ENCODE results near the gene SAP30BP.

The SAP30BP gene

DNA sequence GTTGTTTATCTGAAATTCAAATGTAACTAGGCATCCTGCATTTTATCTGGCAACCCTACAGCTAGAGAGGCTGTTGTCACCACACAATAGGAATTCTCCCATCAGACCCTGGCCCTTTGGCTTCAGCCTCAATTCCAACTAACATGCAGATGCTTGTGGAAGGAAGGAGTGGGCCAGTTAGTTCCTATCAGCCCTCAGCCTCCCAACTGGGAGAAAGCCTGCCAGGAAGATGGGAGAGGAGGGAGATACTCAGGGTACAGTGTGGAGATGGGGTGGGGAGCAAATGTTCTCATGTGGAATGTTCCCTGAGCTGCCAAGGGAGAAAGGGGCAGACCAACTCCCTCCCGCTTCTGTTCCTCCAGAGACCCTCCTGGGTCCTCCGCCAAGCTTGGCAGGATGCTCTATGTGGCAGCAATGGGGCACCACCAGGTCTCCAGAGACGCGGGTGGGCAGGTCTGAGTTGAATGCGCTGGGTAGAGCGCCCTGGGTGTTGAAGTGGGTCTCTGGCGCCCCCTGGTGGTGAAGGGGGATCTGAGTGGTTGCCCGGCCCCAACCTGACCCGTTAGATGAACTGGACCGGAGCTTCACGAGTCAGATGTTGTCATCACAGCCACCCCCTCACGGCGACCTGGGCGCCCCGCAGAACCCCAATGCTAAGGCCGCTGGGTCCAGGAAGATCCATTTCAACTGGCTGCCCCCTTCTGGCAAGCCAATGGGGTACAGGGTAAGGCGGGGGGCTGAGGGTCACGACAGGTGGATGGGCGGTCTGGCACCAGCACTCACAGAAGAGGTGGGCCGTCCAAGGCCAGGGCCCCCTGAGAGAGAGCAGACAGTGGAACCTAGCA, 82.6 kb downstream of the SAP30BP start:
- DNase-seq, result peak; percentile 81 to 97 (median 91)
- intact Hi-C loops (cut with DNase I), result loop anchor here (5.0 kb wide), 1 partner anchor 72 kb away; no protein-coding TSS in a partner anchor

DNA sequence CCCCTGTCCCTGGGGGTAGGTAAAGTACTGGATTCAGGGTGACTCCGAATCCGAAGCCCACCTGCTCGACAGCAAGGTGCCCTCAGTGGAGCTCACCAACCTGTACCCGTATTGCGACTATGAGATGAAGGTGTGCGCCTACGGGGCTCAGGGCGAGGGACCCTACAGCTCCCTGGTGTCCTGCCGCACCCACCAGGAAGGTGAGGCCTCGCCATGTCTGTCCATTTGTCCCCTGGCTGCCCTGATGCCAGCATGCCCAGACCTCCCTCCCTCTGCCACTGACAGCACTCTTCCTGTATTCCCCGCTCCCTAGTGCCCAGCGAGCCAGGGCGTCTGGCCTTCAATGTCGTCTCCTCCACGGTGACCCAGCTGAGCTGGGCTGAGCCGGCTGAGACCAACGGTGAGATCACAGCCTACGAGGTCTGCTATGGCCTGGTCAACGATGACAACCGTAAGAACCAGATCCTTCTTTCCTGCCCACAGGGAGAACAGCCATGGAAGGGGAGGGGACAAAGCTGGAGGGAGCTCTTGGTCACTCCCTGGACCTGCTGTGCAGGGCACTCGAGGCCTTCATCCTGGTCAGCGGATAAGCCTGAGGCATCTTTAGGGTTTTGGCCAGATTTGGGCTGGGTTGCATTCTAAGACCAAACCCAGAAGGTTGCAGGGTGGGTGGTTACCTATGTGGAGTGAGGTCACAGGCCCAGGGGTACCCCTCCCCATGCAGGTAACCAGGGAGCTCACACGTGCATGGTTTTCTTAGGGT, 83.7 kb downstream of the SAP30BP start:
- no peak for DNase-seq
- intact Hi-C loops (cut with DNase I), result loop anchor here (5.0 kb wide), 1 partner anchor 74 kb away; no protein-coding TSS in a partner anchor

DNA sequence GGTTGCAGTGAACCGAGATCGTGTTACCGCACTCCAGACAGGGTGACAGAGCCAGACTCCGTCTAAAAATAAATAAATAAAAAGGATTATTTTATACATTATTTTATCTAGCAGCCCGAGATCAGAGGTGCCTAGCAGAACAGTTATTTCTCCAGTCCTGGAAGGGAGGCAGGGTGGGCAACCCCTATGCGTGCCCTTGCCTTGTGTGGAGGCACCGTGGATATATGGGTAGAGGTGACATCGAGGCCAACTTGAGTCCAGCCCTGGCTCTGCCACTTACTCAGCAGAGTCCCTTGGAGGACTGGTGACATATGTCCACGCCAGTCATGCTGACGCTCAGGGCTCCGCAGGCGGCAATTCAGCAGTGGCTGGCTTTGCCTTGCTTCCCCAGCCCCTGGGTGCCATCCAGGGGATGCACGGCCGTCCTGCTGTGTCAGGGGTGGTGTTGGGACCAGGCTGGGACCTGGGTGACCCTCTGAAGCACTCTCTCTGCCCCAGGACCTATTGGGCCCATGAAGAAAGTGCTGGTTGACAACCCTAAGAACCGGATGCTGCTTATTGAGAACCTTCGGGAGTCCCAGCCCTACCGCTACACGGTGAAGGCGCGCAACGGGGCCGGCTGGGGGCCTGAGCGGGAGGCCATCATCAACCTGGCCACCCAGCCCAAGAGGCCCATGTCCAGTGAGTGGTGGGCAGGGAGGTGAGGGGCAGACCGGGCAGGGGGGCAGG, 84.7 kb downstream of the SAP30BP start:
- DNase-seq, result no peak
- intact Hi-C loops (cut with DNase I), result loop anchor here (5.0 kb wide), 1 partner anchor 75 kb away; no protein-coding TSS in a partner anchor

GRCh38 chr17:75752405-75752709, 85.2 kb downstream of the SAP30BP start:
- no peak for DNase-seq
- intact Hi-C loops (cut with DNase I), result loop anchor here (5.0 kb wide), 1 partner anchor 75 kb away; no protein-coding TSS in a partner anchor

- intact Hi-C loops (cut with DNase I), result loop anchor here (5.0 kb wide), 1 partner anchor 76 kb away; no protein-coding TSS in a partner anchor
Measured at GRCh38 chr17:75752802-75753513, 85.8 kb downstream of the SAP30BP start.

GRCh38 chr17:75753514-75754377, 86.6 kb downstream of the SAP30BP start:
- intact Hi-C loops (cut with DNase I), result loop anchor here (5.0 kb wide), 1 partner anchor 76 kb away; no protein-coding TSS in a partner anchor

More at GRCh38 chr17:75752802-75753513, 85.8 kb downstream of the SAP30BP start:
- DNase-seq, result no peak

DNA sequence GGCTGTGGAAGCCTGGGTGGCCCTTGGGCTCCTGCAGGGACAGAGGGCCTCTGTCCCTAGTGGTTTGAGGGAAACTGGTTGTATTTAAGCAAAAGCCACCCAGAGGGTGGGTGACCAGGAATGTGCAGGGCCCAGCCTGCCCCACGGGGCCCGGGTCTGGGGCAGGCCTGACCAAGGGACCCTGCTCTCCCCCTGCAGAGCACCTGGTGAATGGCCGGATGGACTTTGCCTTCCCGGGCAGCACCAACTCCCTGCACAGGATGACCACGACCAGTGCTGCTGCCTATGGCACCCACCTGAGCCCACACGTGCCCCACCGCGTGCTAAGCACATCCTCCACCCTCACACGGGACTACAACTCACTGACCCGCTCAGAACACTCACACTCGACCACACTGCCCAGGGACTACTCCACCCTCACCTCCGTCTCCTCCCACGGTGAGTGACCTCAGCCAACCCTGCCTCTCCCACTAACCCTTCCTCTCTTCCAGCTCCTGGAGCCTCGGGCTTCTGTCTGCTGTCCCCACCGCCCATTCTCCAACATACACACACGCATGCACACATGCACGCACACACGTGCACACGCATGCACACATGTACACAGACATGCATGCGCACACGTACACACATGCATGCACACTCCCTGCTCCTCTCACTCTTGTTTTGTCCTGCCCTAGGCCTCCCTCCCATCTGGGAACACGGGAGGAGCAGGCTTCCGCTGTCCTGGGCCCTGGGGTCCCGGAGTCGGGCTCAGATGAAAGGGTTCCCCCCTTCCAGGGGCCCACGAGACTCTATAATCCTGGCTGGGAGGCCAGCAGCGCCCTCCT, 87.5 kb downstream of the SAP30BP start:
- no peak for DNase-seq
- intact Hi-C loops (cut with DNase I), result loop anchor here (5.0 kb wide), 1 partner anchor 77 kb away; no protein-coding TSS in a partner anchor

More at GRCh38 chr17:75753514-75754377, 86.6 kb downstream of the SAP30BP start:
- peak; percentile 36 to 89 (median 79) for DNase-seq

GRCh38 chr17:75755205-75755901, 88.2 kb downstream of the SAP30BP start:
- intact Hi-C loops (cut with DNase I), result no loop called here
- no peak for DNase-seq

- intact Hi-C loops (cut with DNase I), result no loop called here
- DNase-seq, result no peak
Measured at GRCh38 chr17:75755990-75756389, 88.9 kb downstream of the SAP30BP start.

- no peak for DNase-seq
- intact Hi-C loops (cut with DNase I), result no loop called here
Measured at GRCh38 chr17:75756451-75757085, 89.4 kb downstream of the SAP30BP start.

DNA sequence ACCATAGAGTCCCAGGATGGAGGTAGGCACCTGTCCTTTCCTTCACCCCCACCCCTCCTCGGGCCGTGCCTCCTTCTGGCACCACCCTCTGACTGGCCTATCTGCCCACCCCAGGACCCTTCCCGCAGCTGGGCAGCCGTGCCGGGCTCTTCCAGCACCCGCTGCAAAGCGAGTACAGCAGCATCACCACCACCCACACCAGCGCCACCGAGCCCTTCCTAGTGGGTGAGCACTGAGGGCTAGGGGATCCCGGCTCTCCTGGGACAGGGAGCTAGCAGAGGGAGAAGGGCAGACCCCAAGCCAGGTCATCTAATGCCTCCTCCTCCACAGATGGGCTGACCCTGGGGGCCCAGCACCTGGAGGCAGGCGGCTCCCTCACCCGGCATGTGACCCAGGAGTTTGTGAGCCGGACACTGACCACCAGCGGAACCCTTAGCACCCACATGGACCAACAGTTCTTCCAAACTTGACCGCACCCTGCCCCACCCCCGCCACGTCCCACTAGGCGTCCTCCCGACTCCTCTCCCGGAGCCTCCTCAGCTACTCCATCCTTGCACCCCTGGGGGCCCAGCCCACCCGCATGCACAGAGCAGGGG, 90.0 kb downstream of the SAP30BP start:
- intact Hi-C loops (cut with DNase I), result no loop called here
- no peak for DNase-seq
